GM10266 (cell line): ENCODE measurements around the gene SRRM2.

ENCODE experiments used
- DNase-seq: peaks from one replicate; pipeline ENCODE4 v3.0.0; 2012; ENCODE audit errors: extremely low spot score
- TF ChIP-seq, protein P1 (sequence below): IDR thresholded peaks from 2 replicates; pipeline ENCODE4 v1.5.1; 2012; ENCODE audit warnings: mild to moderate bottlenecking, low read depth; ENCODE audit not compliant: control insufficient read depth, insufficient read depth; ENCODE audit errors: missing control alignments

SRRM2 gene

DNA sequence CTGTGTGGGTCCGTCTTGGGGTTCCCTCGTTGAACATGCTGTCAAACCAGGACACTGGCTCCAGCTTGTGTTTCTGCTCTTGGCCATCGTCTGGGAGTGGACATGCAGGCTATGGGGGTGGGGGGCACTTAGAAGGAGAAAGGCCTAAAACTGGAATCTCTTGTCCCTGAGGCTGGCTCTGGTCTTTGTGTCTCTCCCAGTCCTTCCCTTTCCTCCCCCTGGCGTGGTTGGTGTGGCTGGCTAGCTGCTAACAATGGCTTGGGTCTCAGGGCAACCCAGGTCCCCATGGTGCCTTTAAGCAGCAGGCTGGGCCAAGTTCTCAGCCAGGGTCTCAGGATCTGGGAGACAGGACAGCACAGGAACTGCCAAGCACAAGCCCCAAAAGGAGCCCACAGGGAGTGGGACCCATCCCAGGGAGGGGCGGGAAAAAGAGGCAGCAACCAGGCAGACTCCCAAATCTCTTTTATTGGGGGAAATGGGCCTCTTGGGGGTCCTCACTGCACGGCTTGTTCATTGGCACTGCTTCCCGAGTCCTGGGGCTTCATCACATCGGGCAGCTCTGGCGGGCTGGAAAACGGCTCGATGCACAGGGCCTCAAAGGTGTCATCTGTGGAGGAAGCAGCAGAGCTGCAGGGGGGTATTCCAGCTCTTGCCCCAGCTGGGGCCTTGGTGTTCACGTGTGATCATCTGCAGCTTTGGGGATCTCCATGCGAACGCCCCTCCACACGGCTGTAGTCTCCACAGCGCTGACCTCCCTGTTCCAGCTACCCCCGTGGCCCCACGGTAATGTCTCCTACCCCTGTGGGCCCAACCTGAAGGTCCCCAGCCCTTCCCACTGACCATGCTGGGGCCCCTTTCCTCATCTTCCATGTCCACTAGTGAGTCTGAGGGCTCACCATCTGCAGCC, 19.3 kb downstream of the SRRM2 start:
- no peak for DNase-seq
- TF ChIP-seq, protein P1, sequence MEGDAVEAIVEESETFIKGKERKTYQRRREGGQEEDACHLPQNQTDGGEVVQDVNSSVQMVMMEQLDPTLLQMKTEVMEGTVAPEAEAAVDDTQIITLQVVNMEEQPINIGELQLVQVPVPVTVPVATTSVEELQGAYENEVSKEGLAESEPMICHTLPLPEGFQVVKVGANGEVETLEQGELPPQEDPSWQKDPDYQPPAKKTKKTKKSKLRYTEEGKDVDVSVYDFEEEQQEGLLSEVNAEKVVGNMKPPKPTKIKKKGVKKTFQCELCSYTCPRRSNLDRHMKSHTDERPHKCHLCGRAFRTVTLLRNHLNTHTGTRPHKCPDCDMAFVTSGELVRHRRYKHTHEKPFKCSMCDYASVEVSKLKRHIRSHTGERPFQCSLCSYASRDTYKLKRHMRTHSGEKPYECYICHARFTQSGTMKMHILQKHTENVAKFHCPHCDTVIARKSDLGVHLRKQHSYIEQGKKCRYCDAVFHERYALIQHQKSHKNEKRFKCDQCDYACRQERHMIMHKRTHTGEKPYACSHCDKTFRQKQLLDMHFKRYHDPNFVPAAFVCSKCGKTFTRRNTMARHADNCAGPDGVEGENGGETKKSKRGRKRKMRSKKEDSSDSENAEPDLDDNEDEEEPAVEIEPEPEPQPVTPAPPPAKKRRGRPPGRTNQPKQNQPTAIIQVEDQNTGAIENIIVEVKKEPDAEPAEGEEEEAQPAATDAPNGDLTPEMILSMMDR, result no peak

DNA sequence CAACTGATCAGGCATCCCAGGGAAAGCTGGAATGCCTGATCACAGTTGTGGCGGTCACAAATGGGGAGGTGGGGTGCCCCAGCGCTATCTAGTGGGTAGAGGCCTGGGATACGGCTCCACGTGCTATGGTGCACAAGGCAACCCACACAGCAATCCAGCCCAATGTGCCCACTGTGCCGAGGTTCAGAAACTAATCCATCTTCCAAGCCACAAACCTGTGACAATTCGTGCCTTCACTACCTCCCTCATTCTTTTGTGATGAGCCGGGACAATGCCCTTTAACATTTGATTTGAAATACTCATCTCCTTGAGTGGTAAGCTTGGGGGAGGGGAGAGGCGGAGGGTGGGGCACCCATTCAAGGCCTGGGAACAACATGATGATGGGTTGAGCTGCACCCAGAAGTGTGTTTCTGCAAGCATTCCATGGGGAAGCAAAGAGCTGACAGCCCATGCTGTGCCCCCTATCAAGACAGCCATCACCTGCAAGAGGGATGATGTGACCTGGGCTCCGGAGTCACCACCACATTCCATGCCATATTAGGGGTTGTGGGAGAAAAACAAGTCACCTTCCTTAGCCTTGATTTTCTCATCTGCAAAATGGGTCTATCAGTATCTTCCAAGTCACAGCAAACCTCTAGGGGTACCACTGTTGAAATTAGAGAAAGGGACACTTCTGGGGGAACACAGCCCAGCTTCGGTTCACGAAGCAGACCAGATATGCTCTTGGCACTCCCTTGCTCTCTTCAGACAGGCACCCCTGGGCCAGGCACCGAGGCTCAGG, 20.9 kb downstream of the SRRM2 start:
- no peak for DNase-seq
- TF ChIP-seq, protein P1, result no peak

DNA sequence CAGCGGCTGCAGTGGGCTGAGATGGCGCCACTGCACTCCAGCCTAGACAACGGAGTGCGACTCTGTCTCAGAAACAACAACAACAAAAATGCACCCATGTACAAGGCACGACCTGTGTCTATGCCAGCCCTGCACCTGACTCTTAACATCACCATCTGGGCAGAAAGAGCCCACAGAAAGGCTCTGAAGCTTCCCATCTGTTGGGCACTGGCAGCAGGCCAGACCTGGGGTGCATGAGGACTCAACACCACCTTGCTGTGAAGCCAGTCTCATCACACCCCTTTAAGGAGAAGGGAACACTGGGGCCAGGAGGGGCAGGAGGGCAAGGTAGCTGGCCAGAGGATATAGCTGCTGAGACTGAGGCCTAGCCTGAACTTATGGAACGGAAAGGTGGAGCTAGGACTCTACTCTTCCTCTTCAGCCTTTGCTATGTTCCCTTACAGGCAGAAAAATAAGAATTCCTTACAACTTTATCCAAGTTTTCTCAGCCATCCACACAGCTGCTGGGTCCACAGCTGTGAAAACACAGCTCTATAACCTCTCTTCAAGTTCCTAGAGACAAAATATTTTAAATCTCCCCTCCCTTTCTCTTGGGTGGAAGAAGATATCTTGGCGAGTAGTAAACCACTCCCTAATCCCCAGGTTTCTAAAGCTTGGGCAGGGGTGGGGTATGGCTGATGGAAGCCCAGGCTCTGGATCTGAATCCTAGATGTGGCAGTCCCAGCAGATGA, 21.9 kb downstream of the SRRM2 start:
- TF ChIP-seq, protein P1, result no peak

DNA sequence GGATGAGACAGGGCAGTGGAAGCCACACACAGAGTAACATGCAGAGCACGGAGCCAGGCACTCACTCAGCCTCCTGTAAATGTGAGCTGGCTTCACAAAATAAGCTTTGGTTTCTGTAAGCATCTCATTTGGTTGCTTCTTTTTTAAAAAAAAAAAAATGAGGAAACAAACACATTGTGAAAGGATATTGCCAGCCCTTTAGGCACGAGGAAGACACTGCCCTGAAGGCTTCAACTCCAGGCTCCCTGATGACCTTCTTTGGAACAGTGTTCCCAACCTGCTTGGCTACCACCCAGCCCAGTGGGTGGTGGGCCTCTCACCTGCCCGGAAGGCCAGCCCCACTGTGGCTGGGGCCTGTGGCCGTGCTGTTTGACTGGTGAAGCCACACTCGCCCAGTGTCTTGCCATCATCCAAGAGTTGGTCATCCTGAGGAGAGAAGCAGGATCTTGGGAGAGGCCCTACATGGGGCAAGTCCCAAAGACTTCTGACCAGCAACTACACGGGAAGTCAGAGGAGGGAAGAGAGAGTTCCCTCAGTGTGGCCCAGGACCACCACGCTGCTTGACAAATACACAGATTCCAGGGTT, 22.8 kb downstream of the SRRM2 start:
- TF ChIP-seq, protein P1, result no peak
- no peak for DNase-seq

More for the DNA sequence above, 21.9 kb downstream of the SRRM2 start:
- no peak for DNase-seq

DNA sequence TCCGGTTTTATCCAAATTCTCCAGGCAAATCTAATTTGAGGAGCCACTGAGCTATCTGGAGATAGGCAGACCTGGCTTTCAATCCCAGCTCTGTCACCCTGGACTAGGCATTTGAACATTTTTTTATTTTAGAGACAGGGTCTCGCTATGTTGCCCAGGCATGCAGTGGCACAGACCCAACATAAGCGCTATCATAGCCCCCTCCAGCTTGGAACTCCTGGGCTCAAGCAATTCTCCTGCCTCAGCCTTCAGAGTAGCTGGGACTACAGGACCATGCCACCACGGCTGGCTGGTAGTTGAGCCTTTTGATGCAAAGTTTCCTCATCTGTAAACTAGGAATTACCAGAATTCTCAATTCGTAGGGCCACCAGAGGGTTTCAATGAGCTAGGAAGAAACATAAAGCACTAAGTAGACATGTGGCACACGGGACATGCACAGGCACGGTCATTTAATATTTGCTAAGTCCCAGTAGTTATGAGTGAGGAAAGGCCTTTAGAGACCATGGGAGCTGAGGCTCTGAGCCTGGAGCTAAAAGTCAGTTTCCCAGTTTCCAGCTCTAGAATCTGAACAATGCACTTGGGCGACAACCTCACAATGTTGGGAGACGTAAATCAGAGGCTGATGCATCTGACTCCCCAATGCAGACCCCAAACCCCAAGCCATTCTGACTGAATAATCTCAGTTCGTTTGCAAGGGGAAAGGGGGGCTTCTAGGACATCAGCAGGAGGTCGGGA, 23.5 kb downstream of the SRRM2 start:
- DNase-seq, result no peak
- TF ChIP-seq, protein P1, result no peak

DNA sequence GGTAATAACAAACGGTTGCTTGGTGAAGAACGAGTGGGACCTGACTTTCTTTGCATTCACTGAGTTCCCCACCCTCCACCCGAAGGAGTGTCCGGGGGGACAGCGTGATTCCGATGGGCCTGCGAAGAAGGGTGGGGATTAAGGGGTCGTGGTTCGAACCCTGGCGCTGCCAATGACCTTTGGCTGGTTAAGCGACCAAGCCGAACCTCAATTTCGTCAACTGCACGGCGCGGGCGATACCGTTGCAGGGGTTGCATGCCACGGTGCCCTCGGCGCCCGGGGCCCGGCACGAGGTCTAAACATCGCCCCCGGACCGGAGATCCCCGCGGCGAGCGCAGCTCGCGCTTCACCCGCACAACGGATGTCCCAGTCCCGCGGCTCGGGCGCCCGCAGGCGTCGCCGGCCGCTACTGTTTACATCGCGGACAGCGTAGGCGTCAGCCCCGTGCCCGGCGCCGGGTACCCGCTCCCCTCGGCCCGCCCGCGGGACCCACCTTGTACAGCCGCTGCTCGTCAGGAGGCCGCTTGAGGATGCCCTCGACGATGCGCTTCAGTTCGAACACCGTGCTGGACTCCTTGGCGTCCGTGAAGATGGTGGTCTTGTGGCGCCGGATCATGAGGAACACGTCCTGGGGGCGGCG, 24.2 kb downstream of the SRRM2 start:
- TF ChIP-seq, protein P1, result no peak
- peak; percentile 60 for DNase-seq
